GM18873 (cell line): ENCODE data around the gene RNF186.

ENCODE experiments used
- ATAC-seq: cut with Tn5 transposase; IDR thresholded peaks from one replicate; pipeline ENCODE4 v1.9.1; 2021; ENCODE audit warnings: mild to moderate bottlenecking, moderate library complexity, moderate number of reproducible peaks; ENCODE audit not compliant: unreplicated experiment, low FRiP score

RNF186 gene

GRCh38 chr1:19769211-19769932 lies 45.7 kb downstream of the RNF186 start:
- no peak for ATAC-seq

- ATAC-seq = no peak
Measured at GRCh38 chr1:19768353-19769210, 46.5 kb downstream of the RNF186 start.

GRCh38 chr1:19765623-19766022 lies 49.5 kb downstream of the RNF186 start:
- ATAC-seq = no peak

GRCh38 chr1:19764848-19765247 lies 50.2 kb downstream of the RNF186 start:
- no peak for ATAC-seq
